ENCODE data around the gene PSMD12.
"Not testable (repeated sequence)": the region's sequence is repeated elsewhere in the genome, so short reads cannot be mapped to it uniquely, and the experiment has no call there.

Gene PSMD12

GRCh38 chr17:67366193-67367157, at the start of gene PSMD12:
TSS of gene PSMD12 (minus strand) at chr17:67366577. CDS start at chr17:67366519, 58 bp downstream.
- DNase-seq (ENCODE audit: low read depth in 2 of 2): peak; percentile 83 to 94

GRCh38 chr17:67415291-67415690, 48.9 kb upstream of the PSMD12 start:
- DNase-seq (ENCODE audit: low read depth in 2 of 2): no peak

GRCh38 chr17:67414559-67414958, 48.2 kb upstream of the PSMD12 start:
- no peak for DNase-seq (ENCODE audit: low read depth in 2 of 2)

- no peak for DNase-seq (ENCODE audit: low read depth in 2 of 2)
Observed at GRCh38 chr17:67414130-67414529, 47.8 kb upstream of the PSMD12 start.

- DNase-seq (ENCODE audit: low read depth in 2 of 2): no peak
Observed at GRCh38 chr17:67413388-67413787, 47.0 kb upstream of the PSMD12 start.

DNA sequence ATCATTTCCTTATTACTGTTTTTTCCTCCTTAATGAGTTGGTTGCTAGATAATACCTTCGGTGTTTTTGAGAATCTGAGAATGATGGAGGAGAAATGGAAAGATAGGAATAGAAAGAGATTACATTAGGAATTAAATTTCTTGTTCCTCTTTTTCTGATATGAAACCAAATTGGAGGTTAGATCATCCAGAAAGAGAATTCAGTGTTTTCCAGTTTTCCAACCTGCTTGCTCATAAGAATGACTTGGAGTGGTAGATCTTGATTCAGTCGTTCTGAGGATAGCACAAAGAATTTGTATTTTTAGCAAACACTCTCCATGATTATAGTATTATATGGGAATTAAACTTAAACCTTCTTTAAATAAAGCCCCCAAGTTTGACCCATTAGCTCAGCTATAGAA, 46.6 kb upstream of the PSMD12 start:
- DNase-seq (ENCODE audit: low read depth in 2 of 2): no peak

DNA sequence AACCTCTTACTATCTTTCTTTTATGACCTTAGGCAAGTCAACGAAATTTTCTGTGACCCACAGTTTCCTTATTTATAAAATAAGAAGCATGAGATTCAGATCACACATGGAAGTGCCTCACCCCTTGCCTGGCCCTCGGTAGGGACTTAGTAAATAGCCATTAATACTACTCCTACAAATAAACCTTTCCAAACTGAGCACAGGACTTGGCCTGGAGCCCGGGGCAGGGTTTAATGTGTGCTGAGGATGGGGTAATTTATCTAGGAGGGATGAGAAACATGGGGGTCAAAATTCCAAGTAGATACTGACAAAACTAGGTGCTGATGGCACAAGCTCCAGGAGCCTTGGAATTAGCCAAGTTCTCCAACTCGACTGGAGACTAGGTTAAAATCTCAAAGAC, 45.7 kb upstream of the PSMD12 start:
- DNase-seq (ENCODE audit: low read depth in 2 of 2): no peak

DNA sequence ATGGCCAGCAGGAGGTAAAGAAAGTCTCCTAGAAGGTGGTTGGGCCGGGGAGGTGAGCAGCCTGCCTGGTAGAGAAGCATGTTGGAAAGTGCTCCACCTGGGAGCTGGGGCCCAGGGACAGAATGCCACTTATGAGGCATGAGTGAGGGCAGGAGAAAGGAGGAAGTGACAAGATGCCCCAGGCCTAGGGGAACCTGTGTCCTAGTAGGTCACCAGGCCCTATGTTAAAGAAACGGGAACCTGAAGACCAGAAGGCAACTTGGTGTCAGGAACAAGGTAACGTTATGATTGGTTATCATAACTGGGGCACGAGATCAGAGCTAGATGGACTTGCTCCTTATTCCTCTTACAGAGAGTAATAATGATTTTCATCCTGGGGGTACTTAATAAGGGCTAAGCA, 45.0 kb upstream of the PSMD12 start:
- DNase-seq (ENCODE audit: low read depth in 2 of 2): no peak

GRCh38 chr17:67408455-67408830, 42.1 kb upstream of the PSMD12 start:
- DNase-seq (ENCODE audit: low read depth in 2 of 2): not testable (repeated sequence)

DNA sequence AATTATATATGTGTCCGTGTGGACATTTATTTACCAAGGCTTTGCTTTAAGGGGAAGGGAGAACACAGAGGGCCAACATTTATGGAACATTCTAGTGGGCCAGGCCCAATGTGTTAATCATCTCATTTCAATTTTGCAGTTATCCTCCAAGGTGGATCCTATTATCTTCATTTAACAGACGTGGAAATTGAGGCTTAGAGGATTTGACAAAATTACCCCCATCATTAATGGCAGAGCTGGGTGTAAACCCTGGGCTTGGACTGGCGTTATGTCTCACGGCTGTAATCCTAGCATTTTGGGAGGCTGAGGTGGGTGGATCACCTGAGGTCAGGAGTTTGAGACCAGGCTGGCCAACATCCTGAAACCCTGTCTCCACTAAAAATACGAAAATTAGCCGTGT, 37.1 kb upstream of the PSMD12 start:
- no peak for DNase-seq (ENCODE audit: low read depth in 2 of 2)

- DNase-seq (ENCODE audit: low read depth in 2 of 2): no peak
Observed at GRCh38 chr17:67403065-67403464, 36.7 kb upstream of the PSMD12 start.

DNA sequence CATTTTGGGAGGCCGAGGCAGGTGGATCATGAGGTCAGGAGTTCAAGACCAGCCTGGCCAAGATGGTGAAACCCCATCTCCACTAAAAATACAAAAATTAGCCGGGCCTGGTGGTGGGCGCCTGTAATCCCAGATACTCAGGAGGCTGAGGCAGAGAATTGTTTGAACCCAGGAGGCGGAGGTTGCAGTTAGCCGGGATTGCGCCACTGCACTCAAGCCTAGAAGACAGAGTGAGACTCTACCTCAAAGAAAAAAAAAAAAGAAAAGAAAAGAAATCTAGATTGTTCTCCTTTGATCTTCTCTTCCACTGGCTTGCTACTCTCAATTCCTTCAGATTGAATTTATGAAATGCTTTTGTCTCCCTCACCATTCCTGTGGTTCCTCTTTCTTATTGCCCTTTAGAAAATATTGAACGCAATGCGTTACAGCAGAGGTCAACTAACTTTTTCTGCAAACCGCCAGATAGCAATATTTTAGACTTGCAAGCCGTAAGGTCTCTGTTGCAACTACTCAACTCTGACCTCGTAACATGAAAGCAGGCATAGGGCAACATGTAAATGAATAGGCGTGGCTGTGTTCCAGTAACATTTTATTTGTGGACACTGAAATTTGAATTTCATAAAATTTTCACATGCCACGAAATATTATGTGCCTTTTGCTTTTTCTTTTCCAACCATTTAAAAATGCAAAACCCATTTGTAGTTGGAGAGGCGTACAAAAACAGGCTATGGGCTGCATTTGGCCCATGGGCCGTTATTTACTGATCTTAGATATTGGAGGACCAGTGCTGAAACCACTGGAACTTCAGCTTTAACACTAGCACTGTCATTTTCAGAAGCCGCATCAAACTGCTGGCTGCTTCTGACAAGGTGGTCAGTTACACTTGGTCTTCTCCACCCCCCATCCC, 35.5 kb upstream of the PSMD12 start:
- DNase-seq (ENCODE audit: low read depth in 2 of 2): no peak

- DNase-seq (ENCODE audit: low read depth in 2 of 2): no peak
Observed at GRCh38 chr17:67401106-67401505, 34.7 kb upstream of the PSMD12 start.

DNA sequence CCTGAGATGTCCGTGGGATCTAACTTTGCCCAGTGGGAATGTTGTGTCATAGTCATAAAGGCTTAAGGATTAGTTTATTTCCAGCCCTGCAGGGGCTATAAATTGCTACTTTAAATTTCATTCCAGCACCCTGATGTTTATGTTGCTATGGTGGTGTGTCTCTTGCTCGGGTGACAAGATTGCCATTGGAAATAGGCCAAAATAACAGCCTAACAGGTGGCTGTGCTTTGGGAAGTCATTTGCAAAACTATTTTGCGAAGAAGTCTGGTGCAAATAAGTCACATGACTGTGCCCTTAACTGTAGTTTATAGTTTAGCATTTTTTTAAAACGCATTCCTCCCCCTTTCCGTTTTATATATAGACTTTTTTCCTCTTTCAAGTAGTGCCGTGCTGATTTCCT, 33.8 kb upstream of the PSMD12 start:
- DNase-seq (ENCODE audit: low read depth in 2 of 2): no peak

DNA sequence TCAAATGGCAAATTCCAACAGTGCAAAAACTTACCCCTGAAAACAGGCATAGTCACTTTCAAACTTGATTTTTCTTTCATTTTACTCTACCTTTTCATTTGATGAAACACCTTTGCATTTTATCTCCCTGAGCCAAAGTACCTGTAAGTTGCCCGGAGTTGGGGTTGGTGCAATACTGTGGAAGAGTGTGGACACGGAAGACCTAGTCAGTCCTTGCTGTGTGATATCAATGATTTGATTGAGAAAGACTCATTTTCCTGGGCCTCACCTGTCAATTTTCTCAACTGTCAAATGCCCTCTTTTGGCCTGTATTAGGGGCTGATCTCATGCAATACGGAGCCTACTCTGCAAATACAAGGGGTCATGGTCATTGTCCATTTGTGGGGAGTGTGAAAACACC, 33.3 kb upstream of the PSMD12 start:
- DNase-seq (ENCODE audit: low read depth in 2 of 2): no peak

DNA sequence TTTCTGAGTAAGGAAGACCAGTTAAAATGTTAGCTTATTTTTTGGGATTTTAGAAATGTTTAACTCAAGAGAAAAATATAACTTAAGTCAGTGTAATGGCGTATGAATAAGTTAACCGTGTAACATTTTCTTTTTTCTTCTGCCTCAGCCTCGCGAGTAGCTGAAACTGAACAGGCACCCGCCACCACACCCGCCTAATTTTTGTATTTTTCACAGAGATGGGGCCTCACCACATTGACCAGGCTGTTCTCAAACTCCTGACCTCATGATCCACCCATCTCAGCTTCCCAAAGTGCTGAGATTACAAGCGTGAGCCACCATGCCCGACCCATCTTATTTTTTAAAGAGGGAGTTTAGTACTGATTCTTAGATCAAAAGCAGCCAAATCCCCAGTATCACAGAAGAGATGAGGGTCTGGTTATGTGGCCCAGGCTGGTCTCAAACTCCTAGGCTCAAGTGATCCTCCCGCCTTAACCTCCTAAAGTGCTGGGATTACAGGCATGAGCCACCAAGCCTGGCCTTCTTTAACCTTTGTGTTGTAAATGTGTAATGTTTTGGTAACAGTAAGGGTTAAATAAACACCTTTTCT, 27.5 kb upstream of the PSMD12 start:
- DNase-seq (ENCODE audit: low read depth in 2 of 2): no peak

DNA sequence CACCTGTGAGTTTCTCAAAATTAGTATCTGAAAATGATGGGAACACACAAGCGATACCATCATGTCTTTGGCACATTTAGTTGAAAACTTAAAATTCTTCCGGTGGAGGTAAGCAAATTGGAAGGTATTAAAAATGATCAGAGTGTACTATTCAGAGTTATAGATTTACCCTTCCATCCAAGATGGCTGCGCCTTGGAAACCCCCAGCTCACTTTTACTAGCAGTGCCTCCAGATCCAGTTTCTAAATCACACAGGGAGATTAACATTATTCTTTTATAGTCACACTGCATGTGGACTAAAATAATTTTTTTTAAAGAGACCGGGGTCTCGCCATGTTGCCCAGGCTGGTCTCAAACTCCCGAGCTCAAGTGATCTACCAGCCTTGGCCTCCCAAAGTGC, 25.7 kb upstream of the PSMD12 start:
- DNase-seq (ENCODE audit: low read depth in 2 of 2): no peak

DNA sequence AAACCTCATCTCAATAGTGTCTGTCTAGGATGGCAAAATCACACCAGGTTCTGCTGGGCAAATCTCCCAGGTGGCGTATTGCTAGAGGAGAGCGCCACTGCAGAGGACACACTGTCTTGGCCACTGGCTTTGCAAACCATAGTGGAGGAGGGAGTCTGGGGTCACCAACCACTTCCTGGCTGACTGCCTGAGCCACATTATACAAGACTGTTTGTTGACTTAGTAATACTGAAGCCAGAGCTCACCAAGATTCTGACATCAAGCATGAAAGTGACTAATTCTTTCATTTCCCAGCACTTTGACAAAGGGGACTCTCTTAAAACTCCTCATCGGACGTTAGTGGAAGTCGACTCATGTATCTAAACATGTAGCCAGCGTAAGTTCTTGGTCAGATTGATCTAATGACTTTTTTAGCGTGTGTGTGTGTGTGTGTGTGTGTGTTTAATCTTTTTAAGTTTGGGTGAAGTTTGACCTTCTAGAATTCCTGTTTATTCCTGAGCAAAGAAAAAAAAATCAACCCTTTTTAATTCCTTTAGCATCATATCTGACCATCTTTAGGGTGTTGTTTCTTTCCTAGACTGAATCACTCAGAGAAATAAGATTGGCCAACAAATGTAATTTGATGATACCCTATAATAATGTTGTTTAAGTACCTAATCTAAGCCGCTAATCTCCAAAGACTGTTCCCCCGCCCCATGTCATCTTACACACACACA, 24.4 kb upstream of the PSMD12 start:
- DNase-seq (ENCODE audit: low read depth in 2 of 2): no peak

GRCh38 chr17:67390006-67390645, 23.7 kb upstream of the PSMD12 start:
- no peak for DNase-seq (ENCODE audit: low read depth in 2 of 2)

DNA sequence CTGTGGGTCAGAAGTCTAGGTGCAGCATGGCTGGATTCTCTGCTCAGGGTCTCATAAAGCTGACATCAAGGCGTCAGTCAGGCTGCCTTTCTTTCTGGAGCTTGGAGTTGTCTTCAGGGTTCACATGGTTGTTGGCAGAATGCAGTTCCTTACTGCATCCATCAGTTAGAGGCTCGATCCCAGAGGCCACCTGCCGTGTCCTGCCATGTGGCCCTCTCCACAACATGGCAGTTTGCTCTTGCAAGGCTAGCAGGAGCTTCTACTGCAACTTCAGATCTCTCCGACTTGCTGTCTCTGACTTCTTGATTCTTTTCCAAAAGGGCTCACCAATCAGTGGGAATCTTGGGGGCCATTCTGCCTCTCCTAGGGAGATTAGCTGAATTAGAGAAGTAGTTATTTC, 22.6 kb upstream of the PSMD12 start:
- DNase-seq (ENCODE audit: low read depth in 2 of 2): no peak

DNA sequence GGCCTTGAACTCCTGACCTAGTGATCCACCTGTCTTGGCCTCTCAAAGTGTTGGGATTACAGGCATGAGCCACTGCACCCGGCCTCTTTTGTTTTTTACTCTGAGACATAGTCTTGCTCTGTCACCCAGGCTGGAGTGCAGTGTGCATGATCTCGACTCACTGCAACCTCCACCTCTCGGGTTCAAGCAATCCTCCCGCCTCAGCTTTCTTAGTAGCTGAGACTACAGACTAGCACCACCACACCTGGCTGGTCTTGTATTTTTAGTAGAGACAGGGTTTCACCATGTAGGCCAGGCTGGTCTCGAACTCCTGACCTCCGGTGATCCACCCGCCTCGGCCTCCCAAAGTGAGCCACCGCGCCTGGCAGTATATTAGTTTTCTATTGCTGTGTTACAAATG, 22.2 kb upstream of the PSMD12 start:
- not testable (repeated sequence) for DNase-seq (ENCODE audit: low read depth in 2 of 2)
